Loucy (cell line): ENCODE measurements around the gene DNAJC8.

Experiments
- EZH2phosphoT487 ChIP-seq: fragments of 200-600 bp; IDR thresholded peaks from 2 replicates; pipeline ENCODE4 v1.6.1; 2018; ENCODE audit warnings: antibody characterized with exemption, mild to moderate bottlenecking, moderate library complexity, borderline replicate concordance
- TF ChIP-seq, protein P1 (sequence below): fragments of 200-600 bp; sonication (generic); conservative IDR thresholded peaks from 2 replicates; pipeline ENCODE4 v1.5.1; 2014; ENCODE audit warnings: mild to moderate bottlenecking, antibody characterized with exemption, low read length

DNA sequence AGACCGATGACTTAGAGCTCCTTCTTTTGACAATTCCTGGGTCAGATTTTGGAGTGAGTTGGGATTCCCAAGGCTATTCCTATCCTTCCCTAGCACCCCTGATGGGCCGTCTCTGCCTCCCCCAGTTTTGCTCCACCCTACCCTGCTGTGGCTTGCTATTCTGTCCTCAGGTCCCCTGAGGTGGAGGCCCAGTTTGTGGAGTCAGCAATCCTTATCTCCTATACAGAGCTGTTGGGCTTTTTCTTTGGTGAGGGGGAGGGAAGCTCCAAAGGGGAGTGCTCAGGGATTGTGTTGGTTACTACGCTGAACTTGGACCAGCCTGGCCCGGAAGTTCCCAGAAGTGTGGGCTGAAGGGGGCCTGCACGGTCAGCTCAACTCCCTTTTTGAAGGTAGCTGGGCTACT, 34.1 kb upstream of the DNAJC8 start:
- TF ChIP-seq, protein P1, sequence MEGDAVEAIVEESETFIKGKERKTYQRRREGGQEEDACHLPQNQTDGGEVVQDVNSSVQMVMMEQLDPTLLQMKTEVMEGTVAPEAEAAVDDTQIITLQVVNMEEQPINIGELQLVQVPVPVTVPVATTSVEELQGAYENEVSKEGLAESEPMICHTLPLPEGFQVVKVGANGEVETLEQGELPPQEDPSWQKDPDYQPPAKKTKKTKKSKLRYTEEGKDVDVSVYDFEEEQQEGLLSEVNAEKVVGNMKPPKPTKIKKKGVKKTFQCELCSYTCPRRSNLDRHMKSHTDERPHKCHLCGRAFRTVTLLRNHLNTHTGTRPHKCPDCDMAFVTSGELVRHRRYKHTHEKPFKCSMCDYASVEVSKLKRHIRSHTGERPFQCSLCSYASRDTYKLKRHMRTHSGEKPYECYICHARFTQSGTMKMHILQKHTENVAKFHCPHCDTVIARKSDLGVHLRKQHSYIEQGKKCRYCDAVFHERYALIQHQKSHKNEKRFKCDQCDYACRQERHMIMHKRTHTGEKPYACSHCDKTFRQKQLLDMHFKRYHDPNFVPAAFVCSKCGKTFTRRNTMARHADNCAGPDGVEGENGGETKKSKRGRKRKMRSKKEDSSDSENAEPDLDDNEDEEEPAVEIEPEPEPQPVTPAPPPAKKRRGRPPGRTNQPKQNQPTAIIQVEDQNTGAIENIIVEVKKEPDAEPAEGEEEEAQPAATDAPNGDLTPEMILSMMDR: no peak
- no peak for TF ChIP-seq EZH2phosphoT487
